SK-N-MC (cell line): ENCODE data around the gene RIMBP2.

Experiments
- EZH2 ChIP-seq: fragments of 200-600 bp; sonication (generic); IDR thresholded peaks from one replicate; pipeline ENCODE4 v1.6.1; 2017; ENCODE audit warnings: antibody characterized with exemption
- POLR2AphosphoS5 ChIP-seq: IDR thresholded peaks from 2 replicates; pipeline ENCODE4 v1.6.1; 2012; ENCODE audit warnings: mild to moderate bottlenecking, low read depth, low read length, borderline replicate concordance

DNA sequence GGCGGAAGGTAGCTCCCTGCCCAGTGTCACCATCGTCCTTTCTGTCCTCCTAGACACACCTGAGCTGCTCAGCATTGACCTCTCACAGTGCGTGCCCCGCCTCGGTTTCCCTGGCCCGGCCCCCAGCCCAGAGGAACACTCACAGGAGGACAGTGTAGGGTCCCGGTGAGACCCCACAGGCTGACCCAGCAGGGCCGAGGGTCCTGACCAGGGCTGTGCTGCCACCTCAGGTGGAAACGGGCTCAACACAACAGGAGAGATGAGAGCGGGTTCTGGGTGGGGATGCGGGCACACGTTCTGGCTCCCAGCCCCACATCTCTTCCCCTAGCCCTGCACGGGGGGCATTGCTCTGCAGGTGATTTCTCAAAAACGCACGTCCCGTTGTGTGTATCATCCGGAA lies 280.3 kb downstream of the RIMBP2 start:
- TF ChIP-seq EZH2, result no peak
- no peak for TF ChIP-seq POLR2AphosphoS5
